SK-N-SH (cell line): ENCODE results near the gene XIRP2. TPM values are rescaled to one million over a fixed set of nuclear protein-coding genes. Genes with fewer than 3 reads are reported as not detected.

Experiments used
- CTCF ChIA-PET: fragments of 300-600, 350-600 bp; formaldehyde crosslinking; extraction: SDS; loops from one replicate; lab custom pipeline; 2021; lab: Yijun Ruan, JAX
- POLR2A ChIA-PET: fragments of 350-600 bp; sonication (Branson Sonifier 250); formaldehyde crosslinking; extraction: SDS; loops from one replicate; lab custom pipeline; 2020; ENCODE audit warnings: antibody characterized with exemption, inconsistent platforms; lab: Yijun Ruan, JAX
- DNase-seq: peaks from one replicate; pipeline ENCODE4 v3.0.0; 2012
- H2AFZ ChIP-seq: fragments of 200-600 bp; sonication (generic); 2 replicates; pipeline ENCODE4 v1.8.1; 2016; ENCODE audit warnings: antibody characterized with exemption, mild to moderate bottlenecking, low read depth
- H3F3A ChIP-seq: fragments of 200-600 bp; sonication (generic); replicated peaks from 2 replicates; pipeline ENCODE3; 2016; ENCODE audit warnings: antibody characterized with exemption, mild to moderate bottlenecking; ENCODE audit not compliant: insufficient read depth
- H3K27ac ChIP-seq, 2 experiments: fragments of 200-500 bp in 1 of 2; fragments of 200-600 bp in 1 of 2; sonication (Bioruptor generic) in 1 of 2; sonication (generic), shearing (Covaris generic) in 1 of 2; 2 replicates each; pipeline versions ENCODE4 v1.5.1 to v1.6.1; 2014 to 2016; ENCODE audit warnings: low read depth in 2 of 2, inconsistent platforms in 1 of 2, low read length in 1 of 2, mild to moderate bottlenecking in 1 of 2, mixed read lengths in 1 of 2
- H3K27me3 ChIP-seq: fragments of 200-600 bp; sonication (generic), shearing (Covaris generic); 2 replicates; pipeline ENCODE4 v1.6.1; 2016; ENCODE audit warnings: mixed run types; ENCODE audit not compliant: insufficient read depth
- H3K36me3 ChIP-seq, 2 experiments: fragments of 200-500 bp in 1 of 2; fragments of 200-600 bp in 1 of 2; sonication (Bioruptor generic) in 1 of 2; sonication (generic) in 1 of 2; replicated peaks in 1 of 2; 2 replicates each; pipeline versions ENCODE3 to v1.5.1; 2014 to 2016; ENCODE audit warnings: low read length in 1 of 2, mild to moderate bottlenecking in 1 of 2; ENCODE audit not compliant: insufficient read depth in 2 of 2, control insufficient read depth in 1 of 2
- H3K4me1 ChIP-seq, 2 experiments: fragments of 200-500 bp in 1 of 2; fragments of 200-600 bp in 1 of 2; sonication (Bioruptor generic) in 1 of 2; sonication (generic), shearing (Covaris generic) in 1 of 2; 2 replicates each; pipeline versions ENCODE4 v1.5.1 to v1.6.1; 2014 to 2016; ENCODE audit warnings: low read depth in 1 of 2, low read length in 1 of 2, mixed run types in 1 of 2; ENCODE audit not compliant: insufficient read depth in 2 of 2, control insufficient read depth in 1 of 2
- H3K4me2 ChIP-seq: fragments of 200-600 bp; sonication (generic), shearing (Covaris generic); 2 replicates; pipeline ENCODE4 v1.6.1; 2017; ENCODE audit warnings: mixed run types
- H3K4me3 ChIP-seq, 2 experiments: fragments of 200-500 bp in 1 of 2; fragments of 200-600 bp in 1 of 2; sonication (Bioruptor generic) in 1 of 2; sonication (generic), shearing (Covaris generic) in 1 of 2; 2 replicates each; pipeline versions ENCODE4 v1.5.1 to v1.8.1; 2014 to 2016; ENCODE audit warnings: low read depth in 2 of 2, inconsistent platforms in 1 of 2, low read length in 1 of 2, mild to moderate bottlenecking in 1 of 2, mixed read lengths in 1 of 2, moderate library complexity in 1 of 2
- H3K79me2 ChIP-seq: fragments of 200-600 bp; sonication (generic); 2 replicates; pipeline ENCODE4 v1.8.1; 2017; ENCODE audit warnings: mild to moderate bottlenecking; ENCODE audit not compliant: insufficient read depth
- H3K9ac ChIP-seq: fragments of 200-600 bp; sonication (generic); 2 replicates; pipeline ENCODE4 v1.6.1; 2017; ENCODE audit warnings: mixed run types
- H3K9me2 ChIP-seq: fragments of 200-600 bp; sonication (generic); 2 replicates; pipeline ENCODE4 v1.6.1; 2017; ENCODE audit warnings: mixed run types
- H3K9me3 ChIP-seq: fragments of 200-600 bp; sonication (generic); 2 replicates; pipeline ENCODE4 v1.6.1; 2017; ENCODE audit warnings: mixed run types, mild to moderate bottlenecking, moderate library complexity
- H4K20me1 ChIP-seq: fragments of 200-600 bp; sonication (generic); 2 replicates; pipeline ENCODE4 v1.6.1; 2017; ENCODE audit warnings: mild to moderate bottlenecking, mixed run types; ENCODE audit not compliant: insufficient read depth
- CHD2 ChIP-seq: fragments of 150-350 bp; IDR thresholded peaks from 2 replicates; pipeline ENCODE4 v1.6.1; 2018; ENCODE audit warnings: low read length; ENCODE audit not compliant: partially characterized antibody
- EZH2phosphoT487 ChIP-seq: fragments of 200-600 bp; sonication (generic); IDR thresholded peaks from 2 replicates; pipeline ENCODE4 v1.6.1; 2017; ENCODE audit warnings: low read depth, mixed run types, mild to moderate bottlenecking, antibody characterized with exemption, moderate library complexity, borderline replicate concordance
- FOXJ3 ChIP-seq: sonication (generic); formaldehyde crosslinking; IDR thresholded peaks from 2 replicates; pipeline ENCODE4 v1.5.1; 2020; ENCODE audit warnings: mild to moderate bottlenecking, missing genetic modification reagents
- GATA2 ChIP-seq: sonication (generic); formaldehyde crosslinking; IDR thresholded peaks from 2 replicates; pipeline ENCODE4 v1.5.0; 2020; ENCODE audit warnings: mild to moderate bottlenecking, missing genetic modification reagents
- JUND ChIP-seq: IDR thresholded peaks from 2 replicates; pipeline ENCODE4 v1.4.0; 2012
- MEF2A ChIP-seq: IDR thresholded peaks from 2 replicates; pipeline ENCODE4 v1.4.0; 2012; ENCODE audit warnings: low read depth, borderline replicate concordance
- MXI1 ChIP-seq: IDR thresholded peaks from 2 replicates; pipeline ENCODE4 v1.6.1; 2012; ENCODE audit warnings: mild to moderate bottlenecking, low read depth, low read length, improper control_type of control experiment
- NRF1 ChIP-seq: IDR thresholded peaks from 2 replicates; pipeline ENCODE4 v1.6.1; 2012; ENCODE audit warnings: low read depth, mild to moderate bottlenecking, low read length
- RAD21 ChIP-seq: IDR thresholded peaks from 2 replicates; pipeline ENCODE4 v1.6.1; 2012; ENCODE audit warnings: mild to moderate bottlenecking, low read length
- RCOR1 ChIP-seq: fragments of 150-350 bp; IDR thresholded peaks from 2 replicates; pipeline ENCODE4 v1.6.1; 2017; ENCODE audit warnings: antibody characterized with exemption, low read length
- RFX5 ChIP-seq: IDR thresholded peaks from 2 replicates; pipeline ENCODE4 v1.6.1; 2012; ENCODE audit warnings: mild to moderate bottlenecking, improper control_type of control experiment, low read length
- SIN3A ChIP-seq: IDR thresholded peaks from 2 replicates; pipeline ENCODE4 v1.6.1; 2012; ENCODE audit warnings: low read depth, mild to moderate bottlenecking, low read length, moderate library complexity, borderline replicate concordance
- SMC3 ChIP-seq: IDR thresholded peaks from 2 replicates; pipeline ENCODE4 v1.6.1; 2012; ENCODE audit warnings: low read depth, low read length, improper control_type of control experiment
- TCF12 ChIP-seq: IDR thresholded peaks from 2 replicates; pipeline ENCODE4 v1.4.0; 2012
- TEAD4 ChIP-seq: IDR thresholded peaks from 2 replicates; pipeline ENCODE4 v1.4.0; 2012; ENCODE audit warnings: mild to moderate bottlenecking, borderline replicate concordance; ENCODE audit not compliant: insufficient read depth
- YY1 ChIP-seq: IDR thresholded peaks from 2 replicates; pipeline ENCODE4 v1.4.0; 2012; ENCODE audit warnings: low read depth, mild to moderate bottlenecking
- WGBS: methylation state at CpG from one replicate; pipeline ENCODE4 v1.1.6; 2017; ENCODE audit warnings: low lambda C conversion rate; 5-methylcytosine and 5-hydroxymethylcytosine counted together
- polyA plus RNA-seq, 3 experiments: library from polyadenylated mRNA; depleted of rRNA; stranded (reverse); fragments of >200 nt; gene quantifications; 2 replicates each; pipeline ENCODE4 v1.2.3, GENCODE V29; 2012
- TF ChIP-seq, protein P1 (sequence below): IDR thresholded peaks from 2 replicates; pipeline ENCODE4 v1.4.0; 2012; ENCODE audit warnings: low read depth, borderline replicate concordance
- TF ChIP-seq, protein P2 (sequence below): IDR thresholded peaks from 2 replicates; pipeline ENCODE4; 2012
- TF ChIP-seq, protein P3 (sequence below): fragments of 150-350 bp; IDR thresholded peaks from 2 replicates; pipeline ENCODE4 v1.6.1; 2016; ENCODE audit warnings: mild to moderate bottlenecking, low read depth, low read length

Gene XIRP2
- polyA plus RNA-seq, 1 of the 3 experiments (the other 2 are of a cell fraction): 0.02 TPM

DNA sequence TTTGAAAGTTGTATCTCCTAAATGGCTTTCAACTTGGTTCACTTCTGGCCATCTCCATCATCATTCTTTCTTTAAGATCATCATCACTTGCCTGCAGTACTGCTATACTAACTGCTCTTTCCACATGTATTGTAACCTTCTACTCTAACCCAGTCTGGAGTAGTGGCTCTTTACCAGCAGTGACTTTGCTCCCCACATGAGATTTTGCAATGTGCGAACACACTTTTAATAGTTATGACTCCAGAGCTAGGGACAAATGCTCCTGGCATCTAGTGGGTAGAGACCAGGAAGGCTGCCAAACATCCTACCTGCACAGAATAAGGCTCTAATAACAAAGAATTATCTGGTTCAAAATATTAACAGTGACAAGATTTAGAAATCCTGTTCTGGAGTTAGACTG lies 243.8 kb downstream of the XIRP2 start (continued):
- TF ChIP-seq, protein P1, sequence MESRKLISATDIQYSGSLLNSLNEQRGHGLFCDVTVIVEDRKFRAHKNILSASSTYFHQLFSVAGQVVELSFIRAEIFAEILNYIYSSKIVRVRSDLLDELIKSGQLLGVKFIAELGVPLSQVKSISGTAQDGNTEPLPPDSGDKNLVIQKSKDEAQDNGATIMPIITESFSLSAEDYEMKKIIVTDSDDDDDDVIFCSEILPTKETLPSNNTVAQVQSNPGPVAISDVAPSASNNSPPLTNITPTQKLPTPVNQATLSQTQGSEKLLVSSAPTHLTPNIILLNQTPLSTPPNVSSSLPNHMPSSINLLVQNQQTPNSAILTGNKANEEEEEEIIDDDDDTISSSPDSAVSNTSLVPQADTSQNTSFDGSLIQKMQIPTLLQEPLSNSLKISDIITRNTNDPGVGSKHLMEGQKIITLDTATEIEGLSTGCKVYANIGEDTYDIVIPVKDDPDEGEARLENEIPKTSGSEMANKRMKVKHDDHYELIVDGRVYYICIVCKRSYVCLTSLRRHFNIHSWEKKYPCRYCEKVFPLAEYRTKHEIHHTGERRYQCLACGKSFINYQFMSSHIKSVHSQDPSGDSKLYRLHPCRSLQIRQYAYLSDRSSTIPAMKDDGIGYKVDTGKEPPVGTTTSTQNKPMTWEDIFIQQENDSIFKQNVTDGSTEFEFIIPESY: no peak
- TF ChIP-seq NRF1 (no peak), RFX5 (no peak), YY1 (no peak)
- TF ChIP-seq, protein P2, sequence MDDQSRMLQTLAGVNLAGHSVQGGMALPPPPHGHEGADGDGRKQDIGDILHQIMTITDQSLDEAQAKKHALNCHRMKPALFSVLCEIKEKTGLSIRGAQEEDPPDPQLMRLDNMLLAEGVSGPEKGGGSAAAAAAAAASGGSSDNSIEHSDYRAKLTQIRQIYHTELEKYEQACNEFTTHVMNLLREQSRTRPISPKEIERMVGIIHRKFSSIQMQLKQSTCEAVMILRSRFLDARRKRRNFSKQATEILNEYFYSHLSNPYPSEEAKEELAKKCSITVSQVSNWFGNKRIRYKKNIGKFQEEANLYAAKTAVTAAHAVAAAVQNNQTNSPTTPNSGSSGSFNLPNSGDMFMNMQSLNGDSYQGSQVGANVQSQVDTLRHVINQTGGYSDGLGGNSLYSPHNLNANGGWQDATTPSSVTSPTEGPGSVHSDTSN: no peak
- TF ChIP-seq, protein P3, sequence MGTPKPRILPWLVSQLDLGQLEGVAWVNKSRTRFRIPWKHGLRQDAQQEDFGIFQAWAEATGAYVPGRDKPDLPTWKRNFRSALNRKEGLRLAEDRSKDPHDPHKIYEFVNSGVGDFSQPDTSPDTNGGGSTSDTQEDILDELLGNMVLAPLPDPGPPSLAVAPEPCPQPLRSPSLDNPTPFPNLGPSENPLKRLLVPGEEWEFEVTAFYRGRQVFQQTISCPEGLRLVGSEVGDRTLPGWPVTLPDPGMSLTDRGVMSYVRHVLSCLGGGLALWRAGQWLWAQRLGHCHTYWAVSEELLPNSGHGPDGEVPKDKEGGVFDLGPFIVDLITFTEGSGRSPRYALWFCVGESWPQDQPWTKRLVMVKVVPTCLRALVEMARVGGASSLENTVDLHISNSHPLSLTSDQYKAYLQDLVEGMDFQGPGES: no peak

DNA sequence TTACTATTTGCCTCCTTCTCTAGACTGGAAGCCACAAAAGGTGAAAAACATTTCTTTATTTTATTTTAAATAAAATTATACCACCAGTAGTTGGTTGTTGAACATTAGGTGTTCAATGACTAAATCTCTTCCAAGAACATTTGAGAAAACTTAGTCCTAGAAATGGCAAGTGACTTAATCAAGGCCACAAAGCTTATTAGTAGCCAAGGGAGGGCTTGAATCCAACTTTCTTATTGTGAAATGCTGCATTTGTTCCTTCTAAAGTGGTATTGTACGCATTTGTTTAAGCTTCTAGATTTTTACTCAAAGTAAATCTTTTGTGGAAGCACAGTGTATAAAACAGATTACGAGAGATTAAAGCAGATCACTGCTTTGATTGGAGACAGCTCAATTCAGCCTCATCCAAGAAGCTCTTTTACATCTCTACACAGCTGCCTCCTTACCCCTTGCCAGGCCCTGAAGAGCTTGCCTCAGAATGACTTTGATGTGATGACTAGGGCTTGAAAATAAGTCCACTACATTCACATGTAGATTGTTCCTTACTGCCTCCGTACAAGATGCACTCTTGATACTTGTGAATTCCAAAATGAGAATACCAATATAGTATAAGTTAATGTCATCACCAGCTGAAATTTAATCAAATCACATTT lies 244.8 kb downstream of the XIRP2 start:
- ChIA-PET CTCF (no interaction called here), POLR2A (no interaction called here)
- TF ChIP-seq RCOR1 (no peak), GATA2 (CRISPR knock-in tag) (no peak), MEF2A (no peak), SIN3A (no peak), RAD21 (no peak), CHD2 (no peak), FOXJ3 (CRISPR knock-in tag) (no peak), EZH2phosphoT487 (no peak), JUND (no peak), TCF12 (no peak), SMC3 (no peak), MXI1 (no peak), TEAD4 (no peak)
- TF ChIP-seq, protein P2: no peak
- TF ChIP-seq, protein P3: no peak
- H3K79me2 ChIP-seq: no peaks in the 10 kb centered on the region
- H3F3A ChIP-seq: peaks cover 20% of the 10 kb centered on the region
- no peak overlapping the region for H3K4me2 ChIP-seq
- H3K9me2 ChIP-seq: no peaks in the 10 kb centered on the region
- H2AFZ ChIP-seq: no peak overlapping the region
- H3K36me3 ChIP-seq: no peaks in the 10 kb centered on the region
- no peak overlapping the region for H3K9ac ChIP-seq
- H3K27me3 ChIP-seq: no peaks in the 10 kb centered on the region
- H4K20me1 ChIP-seq: no peaks in the 10 kb centered on the region
- H3K9me3 ChIP-seq: no peaks in the 10 kb centered on the region
- WGBS: 97% methylated on average over 3 of the region's 3 CpGs
- DNase-seq: no peak
- H3K4me3 ChIP-seq: no peak overlapping the region
- no peak overlapping the region for H3K27ac ChIP-seq
- H3K4me1 ChIP-seq: peaks cover 0 to 23% of the 10 kb centered on the region in 2 experiments; a peak in 2 of 4 replicates
